Mammary epithelial cell (primary cell): Measurements from ENCODE around the gene ATP11C.

Experiments used
- EZH2 ChIP-seq: IDR thresholded peaks from 2 replicates; pipeline ENCODE4 v1.6.1; 2012; ENCODE audit warnings: low read length, inconsistent platforms, borderline replicate concordance
- TF ChIP-seq, protein P1 (sequence below), 2 donors: IDR thresholded peaks in 1 of 2; conservative IDR thresholded peaks in 1 of 2; 2 replicates each; pipeline ENCODE4 v1.5.1; 2011 to 2012; ENCODE audit warnings: inconsistent platforms in 2 of 2, low read length in 2 of 2, mild to moderate bottlenecking in 2 of 2, control low read depth in 1 of 2, low read depth in 1 of 2; ENCODE audit not compliant: insufficient read depth in 1 of 2; ENCODE audit errors: extremely low read depth in 1 of 2

GRCh38 chrX:139903210-139903609 is 29.6 kb downstream of the ATP11C start:
- TF ChIP-seq, protein P1, sequence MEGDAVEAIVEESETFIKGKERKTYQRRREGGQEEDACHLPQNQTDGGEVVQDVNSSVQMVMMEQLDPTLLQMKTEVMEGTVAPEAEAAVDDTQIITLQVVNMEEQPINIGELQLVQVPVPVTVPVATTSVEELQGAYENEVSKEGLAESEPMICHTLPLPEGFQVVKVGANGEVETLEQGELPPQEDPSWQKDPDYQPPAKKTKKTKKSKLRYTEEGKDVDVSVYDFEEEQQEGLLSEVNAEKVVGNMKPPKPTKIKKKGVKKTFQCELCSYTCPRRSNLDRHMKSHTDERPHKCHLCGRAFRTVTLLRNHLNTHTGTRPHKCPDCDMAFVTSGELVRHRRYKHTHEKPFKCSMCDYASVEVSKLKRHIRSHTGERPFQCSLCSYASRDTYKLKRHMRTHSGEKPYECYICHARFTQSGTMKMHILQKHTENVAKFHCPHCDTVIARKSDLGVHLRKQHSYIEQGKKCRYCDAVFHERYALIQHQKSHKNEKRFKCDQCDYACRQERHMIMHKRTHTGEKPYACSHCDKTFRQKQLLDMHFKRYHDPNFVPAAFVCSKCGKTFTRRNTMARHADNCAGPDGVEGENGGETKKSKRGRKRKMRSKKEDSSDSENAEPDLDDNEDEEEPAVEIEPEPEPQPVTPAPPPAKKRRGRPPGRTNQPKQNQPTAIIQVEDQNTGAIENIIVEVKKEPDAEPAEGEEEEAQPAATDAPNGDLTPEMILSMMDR (conservative IDR thresholded peaks at IDR 0.05 in 1 of 2, IDR thresholded peaks at IDR 0.05 in 1 of 2; ENCODE audit: extremely low read depth in 1 of 2, insufficient read depth in 1 of 2, low read depth in 1 of 2, low read length in 2 of 2): no peak
- TF ChIP-seq EZH2: no peak
